Measurements from ENCODE around the gene PPP2R3A.

The PPP2R3A gene

GRCh38 chr3:136173939-136174490, 208.5 kb downstream of the PPP2R3A start:
- no peak for TF ChIP-seq CREB1 (IDR thresholded peaks at IDR 0.05; ENCODE audit: low read depth)
- no peak for TF ChIP-seq TCF12 (IDR thresholded peaks at IDR 0.05; ENCODE audit: low read depth)
- no peak for TF ChIP-seq REST (IDR thresholded peaks at IDR 0.05; ENCODE audit: low read depth)
- no peak for TF ChIP-seq NFIC (IDR thresholded peaks at IDR 0.05)
- no peak for TF ChIP-seq EGR1 (IDR thresholded peaks at IDR 0.05)
- no peak for TF ChIP-seq ZBTB7A (IDR thresholded peaks at IDR 0.05; ENCODE audit: low read depth)

- TF ChIP-seq USF1 (IDR thresholded peaks at IDR 0.05) (no peak), NFIC (IDR thresholded peaks at IDR 0.05) (no peak), RAD21 (IDR thresholded peaks at IDR 0.05; ENCODE audit: low read depth) (no peak), REST (IDR thresholded peaks at IDR 0.05; ENCODE audit: low read depth) (no peak), TAF1 (IDR thresholded peaks at IDR 0.05; ENCODE audit: low read depth) (no peak), FOXM1 (IDR thresholded peaks at IDR 0.05; ENCODE audit: borderline replicate concordance, low read depth) (no peak), MAX (IDR thresholded peaks at IDR 0.05) (no peak), YY1 (IDR thresholded peaks at IDR 0.05; ENCODE audit: low read depth) (no peak), TEAD4 (IDR thresholded peaks at IDR 0.05) (no peak), CEBPB (IDR thresholded peaks at IDR 0.05) (no peak), CREB1 (IDR thresholded peaks at IDR 0.05; ENCODE audit: low read depth) (no peak), ZBTB7A (IDR thresholded peaks at IDR 0.05; ENCODE audit: low read depth) (no peak), TCF12 (IDR thresholded peaks at IDR 0.05; ENCODE audit: low read depth) (no peak), EP300 (IDR thresholded peaks at IDR 0.05; ENCODE audit: borderline replicate concordance) (no peak), EGR1 (IDR thresholded peaks at IDR 0.05) (no peak)
These were observed 212.3 kb downstream of the PPP2R3A start for GRCh38 chr3:136177876-136178275.

GRCh38 chr3:136181741-136182140, 216.2 kb downstream of the PPP2R3A start:
- no peak for TF ChIP-seq RAD21 (IDR thresholded peaks at IDR 0.05; ENCODE audit: low read depth)
- no peak for TF ChIP-seq CEBPB (IDR thresholded peaks at IDR 0.05)
- no peak for TF ChIP-seq FOXM1 (IDR thresholded peaks at IDR 0.05; ENCODE audit: borderline replicate concordance, low read depth)
- no peak for TF ChIP-seq USF1 (IDR thresholded peaks at IDR 0.05)
- TF ChIP-seq NFIC (IDR thresholded peaks at IDR 0.05), result no peak

DNA sequence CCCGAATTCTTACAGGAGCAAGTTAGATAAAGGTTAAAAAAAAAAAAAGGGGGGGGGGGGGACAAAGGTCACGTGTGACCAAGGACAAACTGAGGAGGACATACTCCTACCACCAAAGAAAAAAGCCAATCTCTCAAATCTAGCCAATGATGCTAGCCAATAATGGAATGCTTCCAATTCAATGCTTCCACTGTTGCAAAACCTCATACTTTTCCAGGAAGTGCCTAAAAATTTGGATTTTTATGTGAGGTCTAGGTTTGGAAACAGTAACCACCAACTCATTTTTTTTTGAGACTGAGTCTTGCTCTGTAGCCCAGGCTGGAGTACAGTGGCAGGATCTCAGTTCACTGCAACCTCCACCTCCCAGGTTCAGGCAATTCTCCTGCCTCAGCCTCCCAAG, 219.2 kb downstream of the PPP2R3A start:
- TF ChIP-seq FOXM1 (IDR thresholded peaks at IDR 0.05; ENCODE audit: borderline replicate concordance, low read depth), result no peak
- no peak for TF ChIP-seq ZBTB7A (IDR thresholded peaks at IDR 0.05; ENCODE audit: low read depth)
- no peak for TF ChIP-seq TCF12 (IDR thresholded peaks at IDR 0.05; ENCODE audit: low read depth)
- TF ChIP-seq CEBPB (IDR thresholded peaks at IDR 0.05), result no peak

DNA sequence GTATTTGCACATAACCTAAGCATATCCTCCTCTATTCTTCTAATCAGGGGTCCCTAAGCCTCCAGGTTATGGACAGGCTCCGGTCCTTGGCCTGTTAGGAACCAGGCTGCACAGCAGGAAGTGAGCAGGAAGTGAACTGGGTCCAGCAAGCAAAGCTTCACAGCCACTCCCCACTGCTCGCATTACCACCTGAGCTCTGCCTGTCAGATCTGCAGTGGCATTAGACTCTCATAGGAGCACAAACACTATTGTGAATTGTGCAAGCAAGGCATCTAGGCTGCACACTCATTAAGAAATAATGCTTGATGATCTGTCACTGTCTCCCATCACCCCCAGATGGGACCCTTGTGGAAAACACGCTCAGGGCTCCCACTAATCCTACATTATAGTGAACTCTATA, 220.8 kb downstream of the PPP2R3A start:
- TF ChIP-seq NFIC (IDR thresholded peaks at IDR 0.05), result no peak
- TF ChIP-seq CEBPB (IDR thresholded peaks at IDR 0.05), result peak; percentile 62; the same call in 1 of the 2 replicates
- no peak for TF ChIP-seq EGR1 (IDR thresholded peaks at IDR 0.05)
- TF ChIP-seq FOXM1 (IDR thresholded peaks at IDR 0.05; ENCODE audit: borderline replicate concordance, low read depth), result no peak
- TF ChIP-seq REST (IDR thresholded peaks at IDR 0.05; ENCODE audit: low read depth), result no peak

All from Ishikawa (cell line).